HL-60/S4 (cell line): Measurements from ENCODE around the gene AP1M2.

Experiments
- in situ Hi-C: fragments of 300-500 bp; cut with MboI; formaldehyde crosslinking; loops from 2 replicates; pipeline ENCODE4 v1.14.3; 2022; ENCODE audit warnings: low sequenced_read_pairs

AP1M2 gene

DNA sequence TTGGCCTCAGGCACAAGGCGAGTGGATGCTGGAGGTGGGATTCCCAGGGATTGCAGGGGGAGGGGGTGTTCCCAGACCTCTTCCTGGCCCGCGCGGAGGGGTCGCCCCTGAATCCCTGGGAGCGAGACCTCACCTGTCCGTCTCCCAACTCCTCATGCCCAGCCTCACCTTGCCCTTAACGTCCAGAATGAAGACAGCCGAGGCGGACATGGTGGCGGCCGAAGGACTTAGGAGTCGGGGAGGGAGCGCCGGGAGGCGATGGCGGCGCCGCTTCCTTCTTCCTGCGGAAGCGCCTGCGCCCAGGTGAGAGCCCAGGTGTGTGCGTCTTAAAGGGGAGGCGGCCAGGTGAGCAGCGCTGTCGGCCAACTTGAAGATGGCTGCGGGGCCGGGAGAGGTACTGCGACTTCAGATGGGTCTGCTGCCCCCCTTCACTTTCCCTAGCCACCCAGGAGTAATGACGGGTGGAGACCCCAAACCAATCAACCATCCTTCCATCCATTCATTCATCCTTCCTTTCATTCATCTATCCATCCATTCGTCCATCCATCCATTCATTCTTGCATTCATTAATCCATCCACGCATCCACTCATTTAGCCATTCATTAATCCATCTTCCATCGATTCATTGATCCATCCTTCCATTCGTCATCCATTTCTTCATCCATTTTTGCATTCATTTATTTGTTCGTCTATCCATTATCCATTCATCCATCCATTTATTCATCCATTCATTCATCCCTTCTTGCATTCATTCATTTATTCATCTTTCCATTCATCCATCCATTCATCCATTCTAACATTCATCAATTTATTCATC, at the start of gene AP1M2:
TSS of gene AP1M2 (minus strand) at position 291 of the 817 bp plus-strand sequence. CDS start at position 210, 81 bp downstream.
- in situ Hi-C loops, result no loop called here

DNA sequence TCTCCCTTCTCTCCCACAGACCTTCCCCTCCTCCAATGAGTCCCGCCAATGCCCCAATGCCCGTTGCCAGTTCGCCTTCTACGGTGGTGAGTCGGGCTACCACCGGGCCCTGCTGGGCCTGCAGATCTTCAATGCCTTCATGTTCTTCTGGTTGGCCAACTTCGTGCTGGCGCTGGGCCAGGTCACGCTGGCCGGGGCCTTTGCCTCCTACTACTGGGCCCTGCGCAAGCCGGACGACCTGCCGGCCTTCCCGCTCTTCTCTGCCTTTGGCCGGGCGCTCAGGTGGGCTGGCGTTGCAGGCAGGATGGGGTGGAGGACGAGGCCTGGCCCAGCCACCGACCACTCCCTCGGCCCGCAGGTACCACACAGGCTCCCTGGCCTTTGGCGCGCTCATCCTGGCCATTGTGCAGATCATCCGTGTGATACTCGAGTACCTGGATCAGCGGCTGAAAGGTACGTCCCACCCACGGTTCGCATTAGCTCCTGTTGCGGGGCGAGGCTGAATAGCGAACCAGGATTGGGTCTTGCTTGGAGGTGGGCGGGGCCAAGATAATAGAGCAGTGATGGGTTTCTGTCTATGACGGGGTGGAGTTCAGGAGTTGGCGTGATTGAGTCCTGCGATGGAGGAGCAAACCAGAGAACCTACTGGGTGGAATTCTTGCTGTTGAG, 49.3 kb upstream of the AP1M2 start:
- in situ Hi-C loops, result no loop called here

DNA sequence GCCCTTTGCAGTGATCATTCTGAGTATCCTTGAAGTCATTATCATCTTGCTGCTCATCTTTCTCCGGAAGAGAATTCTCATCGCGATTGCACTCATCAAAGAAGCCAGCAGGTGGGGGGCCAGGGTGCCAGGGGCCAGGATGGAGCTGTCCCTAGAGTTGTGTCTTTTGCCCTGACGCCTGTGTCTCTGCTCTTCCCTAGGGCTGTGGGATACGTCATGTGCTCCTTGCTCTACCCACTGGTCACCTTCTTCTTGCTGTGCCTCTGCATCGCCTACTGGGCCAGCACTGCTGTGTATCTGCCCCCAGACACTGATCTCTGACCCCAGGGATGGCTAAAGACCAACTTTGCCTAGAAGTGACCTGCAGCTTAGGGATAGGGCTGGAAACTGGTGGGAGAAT, 47.9 kb upstream of the AP1M2 start:
- in situ Hi-C loops, result no loop called here

DNA sequence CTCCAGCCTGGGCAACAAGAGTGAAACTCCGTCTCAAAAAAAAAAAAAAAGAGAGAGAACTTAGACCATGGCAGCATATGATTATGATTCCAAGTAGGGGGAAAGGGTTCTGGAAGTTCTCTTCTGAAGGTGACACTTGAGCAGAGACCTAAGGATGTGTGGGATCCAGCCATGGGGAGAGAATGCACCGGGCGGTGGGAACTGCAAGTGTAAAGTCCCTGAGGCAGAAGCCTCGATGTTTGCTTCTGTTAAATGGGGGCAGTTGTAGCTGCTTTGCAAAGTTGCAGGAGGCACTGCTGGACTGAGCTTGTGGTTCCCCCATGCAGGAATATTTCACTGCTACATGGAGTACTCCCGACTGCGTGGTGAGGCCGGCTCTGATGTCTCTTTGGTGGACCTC, 47.3 kb upstream of the AP1M2 start:
- in situ Hi-C loops, result no loop called here

DNA sequence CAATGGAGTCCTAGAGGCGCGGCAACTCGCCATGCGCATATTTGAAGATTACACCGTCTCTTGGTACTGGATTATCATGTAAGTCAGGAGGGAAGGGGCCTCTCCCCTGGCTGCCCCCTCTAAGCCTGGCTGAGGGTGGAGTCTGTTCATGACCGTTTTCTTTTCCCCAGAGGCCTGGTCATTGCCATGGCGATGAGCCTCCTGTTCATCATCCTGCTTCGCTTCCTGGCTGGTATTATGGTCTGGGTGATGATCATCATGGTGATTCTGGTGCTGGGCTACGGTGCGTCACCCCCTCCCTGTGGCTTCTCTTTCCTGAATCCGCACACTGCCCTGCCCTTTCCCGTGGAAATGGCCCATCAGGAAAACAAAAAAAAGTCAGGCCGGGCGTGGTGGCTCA, 44.8 kb upstream of the AP1M2 start:
- in situ Hi-C loops, result no loop called here

DNA sequence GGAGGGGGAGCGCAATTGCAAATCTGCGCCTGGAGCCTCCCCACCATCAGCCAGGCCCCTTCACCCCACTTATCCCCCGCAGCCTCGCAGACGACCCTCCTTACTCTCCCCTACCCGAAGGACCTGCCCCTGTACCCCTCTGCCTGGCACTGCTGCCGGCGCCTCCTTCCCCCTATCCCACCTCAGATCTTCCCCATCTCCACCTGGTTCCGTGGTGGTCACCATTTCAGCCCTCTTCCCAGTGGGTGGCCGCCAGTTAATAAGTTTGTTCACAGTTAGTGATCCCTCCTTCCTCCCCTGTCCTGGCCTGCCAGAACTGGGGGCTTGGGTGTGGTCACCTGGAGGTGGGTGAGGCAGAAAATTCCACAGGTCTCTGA, 38.6 kb upstream of the AP1M2 start:
- in situ Hi-C loops, result no loop called here

DNA sequence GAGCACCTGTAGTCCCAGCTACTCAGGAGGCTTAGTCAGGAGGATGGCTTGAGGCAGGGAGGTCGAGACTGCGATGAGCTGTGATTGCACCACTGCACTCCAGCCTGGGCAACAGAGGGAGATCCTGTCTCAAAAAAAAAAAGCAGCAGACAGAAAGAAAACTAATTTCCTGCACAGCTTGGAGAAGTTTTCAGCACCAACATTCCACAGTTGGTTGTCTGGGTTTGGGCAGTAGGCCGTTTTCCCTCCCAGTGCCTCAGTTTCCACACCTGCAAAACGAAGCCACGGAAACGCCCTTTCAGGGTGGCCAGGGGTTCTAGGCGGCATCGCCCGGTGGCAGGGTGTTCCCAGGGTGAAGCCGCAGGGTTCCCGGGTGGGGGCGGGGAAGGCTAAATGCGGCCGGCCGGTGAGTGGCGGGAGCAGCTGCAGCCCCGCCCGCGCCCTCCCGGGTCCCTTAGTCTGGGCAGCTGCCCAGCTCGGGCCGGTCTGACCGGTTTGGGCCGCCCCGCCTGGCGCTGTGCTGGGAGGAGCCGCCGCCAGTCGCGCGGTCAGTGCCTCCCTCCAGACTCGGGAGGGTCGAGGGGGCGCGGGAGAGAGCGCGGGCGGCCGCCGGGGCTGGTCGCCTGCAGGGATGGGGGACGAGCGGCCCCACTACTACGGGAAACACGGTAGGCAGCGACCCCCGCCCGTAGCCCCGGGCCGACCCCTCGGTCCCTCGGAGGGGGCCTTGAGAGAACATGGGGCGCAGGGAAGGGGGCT, 38.1 kb upstream of the AP1M2 start, which contains the start of gene SLC44A2:
TSS of gene SLC44A2 (plus strand) at position 551 of the 759 bp plus-strand sequence. CDS start at position 632, 81 bp downstream.
- in situ Hi-C loops, result no loop called here

DNA sequence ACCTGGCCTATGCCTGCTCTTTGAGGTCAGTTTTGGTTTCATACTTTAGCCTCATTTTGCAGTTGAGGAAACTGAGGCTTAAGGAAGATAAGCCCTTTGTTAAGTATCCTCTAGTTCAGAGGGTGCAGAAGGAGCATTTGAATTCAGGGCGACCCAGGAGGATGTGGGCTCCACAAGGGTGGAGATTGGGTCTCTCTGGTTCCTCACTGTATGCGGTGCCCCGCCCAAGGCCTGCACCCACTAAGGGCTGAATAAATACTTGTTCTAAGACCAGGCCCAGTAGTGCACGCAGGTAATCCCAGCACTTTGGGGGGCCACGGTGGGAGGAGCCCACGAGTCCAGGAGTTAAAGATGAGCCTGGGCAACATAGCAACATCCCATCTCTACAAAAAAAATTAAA, 37.5 kb upstream of the AP1M2 start:
- in situ Hi-C loops, result no loop called here

DNA sequence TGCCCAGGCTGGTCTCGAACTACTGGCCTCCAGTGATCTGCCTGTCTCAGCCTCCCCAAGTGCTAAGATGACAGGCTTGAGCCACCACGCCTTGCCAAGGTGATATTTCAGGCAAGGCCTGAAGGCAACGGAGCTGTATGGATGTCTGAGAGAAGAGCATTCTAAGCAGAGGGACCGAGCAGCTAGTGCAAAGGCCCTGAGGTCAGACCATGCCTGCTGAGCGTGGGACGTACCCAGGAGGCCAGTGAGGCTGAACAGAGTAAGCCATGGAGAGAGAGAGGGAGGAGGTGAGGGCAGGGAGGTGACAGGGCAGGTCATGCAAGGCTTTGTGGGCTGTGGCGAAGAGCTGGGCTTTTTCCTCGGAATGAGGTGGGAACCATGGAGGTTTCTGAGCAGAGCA, 34.9 kb upstream of the AP1M2 start:
- in situ Hi-C loops, result no loop called here

DNA sequence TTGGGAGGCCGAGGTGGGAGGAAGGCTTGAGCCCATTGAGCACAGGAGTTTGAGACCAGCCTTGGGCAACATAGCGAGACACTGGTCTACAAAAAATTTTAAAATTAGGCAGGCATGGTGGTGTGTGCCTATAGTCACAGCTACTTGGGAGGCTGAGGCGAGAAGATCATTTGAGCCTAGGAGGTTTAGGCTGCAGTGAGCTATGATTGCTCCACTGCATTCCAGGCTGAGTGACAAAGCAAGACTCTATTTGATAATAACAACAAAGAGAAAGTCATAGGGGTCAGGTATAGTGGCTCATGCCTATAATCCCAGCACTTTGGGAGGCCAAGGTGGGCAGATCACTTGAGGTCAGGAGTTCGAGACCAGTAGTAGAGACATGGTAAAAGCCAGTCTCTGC, 33.7 kb upstream of the AP1M2 start:
- in situ Hi-C loops, result no loop called here

DNA sequence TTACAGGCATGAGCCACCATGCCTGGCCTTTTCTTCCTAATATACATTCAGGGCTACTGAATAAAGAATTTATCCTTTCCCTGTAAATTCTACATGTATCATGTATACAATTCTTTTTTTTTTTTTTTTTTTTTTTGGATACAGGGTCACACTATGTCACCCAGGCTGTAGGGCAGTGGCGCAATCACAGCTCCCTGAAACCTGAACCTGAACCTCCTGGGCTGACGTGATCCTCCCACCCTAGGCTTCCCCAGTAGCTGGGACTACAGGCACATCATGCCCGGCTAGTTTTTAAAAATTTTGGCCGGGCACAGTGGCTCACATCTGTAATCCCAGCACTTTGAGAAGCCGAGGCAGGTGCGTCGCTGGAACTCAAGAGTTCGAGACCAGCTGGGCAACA, 31.7 kb upstream of the AP1M2 start:
- in situ Hi-C loops, result no loop called here

DNA sequence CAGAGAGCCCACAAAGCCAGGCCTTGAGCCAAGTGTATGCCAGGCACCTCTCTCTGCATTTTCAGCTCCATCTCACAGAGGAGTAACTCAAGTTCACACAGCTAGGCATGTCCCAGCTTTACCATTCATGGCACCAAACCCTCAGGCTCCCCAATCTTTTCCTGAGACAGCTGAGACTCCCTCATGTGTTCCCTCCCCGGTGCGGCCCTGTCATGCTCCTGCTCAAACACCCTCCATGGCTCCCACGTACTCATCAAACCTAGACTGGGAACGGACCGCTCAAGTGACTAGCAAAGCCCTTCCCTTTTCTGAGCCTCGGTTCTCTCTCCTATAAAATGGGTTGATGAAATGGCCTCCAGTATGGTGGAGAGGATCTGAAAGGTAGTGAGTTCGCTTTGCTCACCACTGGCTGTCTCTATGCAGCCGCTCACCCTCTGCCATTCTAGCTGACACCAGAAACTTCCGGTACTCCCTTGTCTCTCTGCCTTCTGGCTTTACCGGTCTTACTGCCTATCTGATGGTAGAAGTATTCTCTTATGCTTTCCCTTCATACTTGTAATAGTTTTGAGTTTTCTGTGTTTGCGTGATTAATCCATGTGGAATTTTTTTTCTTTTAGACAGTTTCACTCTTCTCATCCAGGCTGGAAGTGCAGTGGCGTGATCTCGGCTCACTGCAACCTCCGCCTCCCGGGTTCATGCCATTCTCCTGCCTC, 30.5 kb upstream of the AP1M2 start:
- in situ Hi-C loops, result no loop called here

DNA sequence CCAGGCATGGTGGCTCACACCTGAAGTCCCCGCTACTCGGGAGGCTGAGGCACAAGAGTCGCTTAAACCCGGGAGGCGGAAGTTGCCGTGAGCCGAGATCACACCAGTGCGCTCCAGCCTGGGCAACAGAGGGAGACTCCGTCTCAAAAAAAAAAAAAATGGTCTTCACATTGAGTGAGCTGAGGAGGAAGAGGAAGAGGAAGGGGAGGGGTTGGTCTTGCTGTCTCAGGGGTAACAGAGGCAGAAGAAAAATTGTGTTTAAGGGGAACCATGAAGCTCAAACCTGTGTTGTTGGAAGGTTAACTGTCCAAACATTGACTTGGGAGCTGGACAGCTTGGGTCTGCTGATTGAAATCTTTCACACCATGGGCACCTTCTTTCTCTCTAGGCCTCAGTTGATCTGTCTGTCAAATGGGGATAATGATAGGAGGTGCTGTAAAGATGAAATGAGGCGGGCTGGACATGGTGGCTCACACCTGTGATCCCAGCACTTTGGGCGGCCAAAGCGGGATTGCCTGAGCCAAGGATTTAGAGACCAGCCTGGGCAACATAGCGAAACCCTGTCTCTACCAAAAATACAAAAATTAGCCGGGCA, 28.4 kb upstream of the AP1M2 start:
- in situ Hi-C loops, result no loop called here

DNA sequence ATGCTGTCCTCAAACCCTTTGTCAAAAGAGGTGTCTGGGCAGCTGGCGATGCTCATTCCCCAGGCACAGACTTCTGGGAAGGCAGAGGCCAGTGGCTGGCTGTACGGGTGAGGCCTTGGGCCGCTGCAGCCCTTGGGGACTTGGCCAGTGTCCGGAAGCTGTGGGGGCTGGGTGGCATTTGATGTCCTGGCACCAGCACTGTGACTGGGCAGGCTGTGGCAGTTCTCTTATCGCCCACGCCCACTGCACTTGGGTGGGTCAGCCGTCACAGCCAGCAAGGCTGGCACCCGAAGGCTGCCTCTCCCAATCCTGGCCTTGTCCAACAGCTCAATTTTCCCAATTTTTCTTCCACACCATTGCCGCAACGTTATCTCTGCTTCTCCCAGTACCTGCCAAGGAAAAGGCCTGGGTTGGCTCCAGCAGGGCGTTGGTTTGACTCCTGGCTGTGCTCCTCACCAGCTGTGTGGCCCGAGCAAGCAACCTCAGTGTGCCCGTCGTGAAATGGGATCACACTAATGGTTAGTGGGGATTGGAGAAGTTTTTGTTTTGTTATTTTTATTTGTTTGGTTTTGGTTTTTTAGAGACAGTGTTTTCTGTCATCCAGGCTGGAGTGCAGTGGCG, 25.5 kb upstream of the AP1M2 start:
- in situ Hi-C loops, result no loop called here

DNA sequence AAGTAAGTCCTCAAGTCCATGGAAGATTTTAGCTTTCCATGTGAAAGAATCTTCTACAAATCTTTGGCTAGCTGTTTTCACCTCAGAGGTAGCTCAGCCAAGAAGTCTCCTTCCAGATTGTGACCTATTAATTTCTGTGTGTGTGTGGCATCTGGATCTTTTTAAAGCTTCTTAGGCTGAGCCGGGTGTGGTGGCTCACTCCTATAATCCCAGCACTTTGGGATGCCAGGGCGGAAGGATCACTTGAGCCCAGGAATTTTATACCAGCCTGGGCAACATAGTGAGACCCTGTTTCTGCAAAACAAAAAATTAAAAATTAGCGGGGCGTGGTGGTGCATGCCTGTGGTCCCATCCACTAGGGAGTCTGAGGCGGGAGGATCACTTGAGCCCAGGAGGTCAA, 24.8 kb upstream of the AP1M2 start:
- in situ Hi-C loops, result no loop called here

DNA sequence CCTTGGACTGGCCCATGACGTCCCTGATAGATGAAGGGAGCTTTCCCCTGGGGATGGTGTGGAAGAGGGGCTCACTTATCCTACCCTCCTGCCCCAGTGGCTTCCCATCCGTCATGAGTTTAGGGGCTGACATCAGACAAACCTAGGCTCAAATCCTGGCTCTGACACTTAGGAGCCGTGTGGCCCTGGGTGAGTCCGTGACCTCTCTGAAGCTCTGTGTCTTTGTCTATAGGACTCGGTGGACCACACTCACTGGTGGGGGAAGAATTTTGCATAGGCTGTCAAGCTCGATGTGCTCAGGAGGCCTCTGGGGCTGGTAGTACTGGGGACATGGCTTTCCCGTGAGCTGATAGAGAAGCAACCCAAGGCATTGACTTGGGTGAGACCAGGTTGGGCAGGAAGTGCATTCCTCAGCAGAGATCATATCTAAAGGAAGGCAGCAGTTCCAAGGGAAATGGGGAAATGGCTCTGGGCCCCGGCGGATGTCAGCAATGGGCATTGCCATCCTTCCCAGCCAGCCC, 17.4 kb upstream of the AP1M2 start:
- in situ Hi-C loops, result no loop called here

DNA sequence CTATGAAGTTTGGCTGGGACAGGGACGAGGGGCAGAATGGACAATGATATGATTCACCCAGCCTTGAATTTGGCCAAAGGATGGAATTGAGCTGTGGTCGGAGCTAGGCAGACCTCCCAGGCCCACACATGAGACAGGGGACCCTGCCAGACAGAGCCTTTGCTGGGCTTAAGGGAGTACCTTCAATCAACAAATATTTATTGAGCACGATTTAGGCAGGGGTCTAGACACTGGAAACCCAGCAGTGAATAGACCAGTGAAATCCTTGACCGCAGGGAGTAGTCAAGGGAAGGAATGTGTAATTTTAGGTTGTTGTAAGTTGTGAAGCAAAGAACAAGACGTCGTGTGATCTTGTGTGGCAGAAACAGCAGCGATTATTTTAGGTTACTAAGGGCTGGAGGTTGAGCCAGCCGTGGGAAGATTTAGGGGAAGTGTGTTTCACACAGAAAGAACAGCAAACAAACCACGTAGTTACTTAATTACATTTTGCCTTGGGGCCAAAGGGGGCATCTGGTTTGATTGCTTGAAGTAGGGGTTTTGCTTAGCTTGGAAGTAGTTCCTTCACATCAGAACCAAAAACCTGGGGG, 16.9 kb upstream of the AP1M2 start:
- in situ Hi-C loops, result no loop called here

DNA sequence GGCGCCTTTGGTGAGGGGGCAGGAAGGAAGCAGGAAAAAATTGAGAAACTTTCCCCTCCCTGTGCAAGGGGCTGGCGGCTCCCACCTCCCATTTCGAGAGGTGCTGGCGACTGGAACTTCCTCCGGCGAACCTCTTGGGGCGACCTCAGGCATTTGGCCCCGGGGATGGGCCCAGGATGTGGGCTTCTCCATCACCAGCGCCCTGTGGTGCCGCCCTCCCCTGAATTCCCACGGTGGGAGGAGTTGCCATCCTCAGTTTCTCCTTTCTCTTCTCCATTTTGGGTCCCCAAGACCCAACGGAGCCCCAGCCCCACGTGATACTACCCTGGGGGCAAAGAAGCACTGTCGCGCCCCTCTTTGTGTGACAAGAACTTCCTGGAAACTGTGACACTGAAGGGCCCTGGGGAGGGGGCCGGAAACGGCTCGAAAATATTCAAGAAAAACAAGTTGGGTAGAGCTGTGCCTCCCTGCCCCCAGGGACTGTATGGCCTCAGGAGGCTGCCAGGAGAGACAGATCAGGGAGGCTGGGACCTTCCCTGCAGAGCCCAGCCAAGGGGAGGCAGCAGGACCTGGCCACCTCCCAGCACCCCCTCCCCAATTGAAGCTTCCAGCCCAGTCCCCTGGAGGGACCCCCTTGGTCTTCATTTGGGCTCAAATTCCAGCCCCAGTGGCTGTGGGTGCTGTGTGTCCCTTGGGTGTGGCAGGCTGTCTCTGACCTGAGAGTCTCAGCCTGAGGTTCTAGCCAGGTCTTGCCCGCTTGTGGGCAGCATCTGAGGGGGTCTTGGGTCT, 16.2 kb upstream of the AP1M2 start:
- in situ Hi-C loops, result no loop called here
